DOHH2 (cell line): ENCODE measurements around the gene ZNF581.

Experiments
- H3F3A ChIP-seq: fragments of 200-600 bp; sonication (generic), shearing (Covaris generic); 2 replicates; pipeline ENCODE4 v1.6.0; 2016; ENCODE audit warnings: antibody characterized with exemption, mild to moderate bottlenecking; ENCODE audit not compliant: control insufficient read depth, insufficient read depth
- H3K27ac ChIP-seq: fragments of 200-600 bp; sonication (generic); 2 replicates; pipeline ENCODE4 v1.5.1; 2014; ENCODE audit warnings: low read depth, mild to moderate bottlenecking, low read length, moderate library complexity
- H3K27me3 ChIP-seq: fragments of 200-600 bp; sonication (generic); 2 replicates; pipeline ENCODE4 v1.6.1; 2014; ENCODE audit warnings: mild to moderate bottlenecking, low read length, mixed read lengths; ENCODE audit not compliant: control insufficient read depth
- H3K36me3 ChIP-seq: fragments of 200-600 bp; sonication (generic); 2 replicates; pipeline ENCODE4 v1.6.1; 2014; ENCODE audit warnings: mild to moderate bottlenecking, low read length, moderate library complexity, mixed read lengths; ENCODE audit not compliant: control insufficient read depth
- H3K4me1 ChIP-seq: fragments of 200-600 bp; sonication (generic); 2 replicates; pipeline ENCODE4 v1.6.1; 2014; ENCODE audit warnings: mild to moderate bottlenecking, low read length, mixed read lengths; ENCODE audit not compliant: control insufficient read depth
- H3K4me2 ChIP-seq: fragments of 200-600 bp; sonication (generic); 2 replicates; pipeline ENCODE4 v1.6.0; 2014; ENCODE audit warnings: mild to moderate bottlenecking, low read length, moderate library complexity
- H3K4me3 ChIP-seq: fragments of 200-600 bp; sonication (generic); 2 replicates; pipeline ENCODE4 v1.5.1; 2014; ENCODE audit warnings: mild to moderate bottlenecking, low read length, mixed read lengths
- H3K79me2 ChIP-seq: fragments of 200-600 bp; sonication (generic); 2 replicates; pipeline ENCODE4 v1.6.1; 2014; ENCODE audit warnings: mild to moderate bottlenecking, low read length, mixed read lengths; ENCODE audit not compliant: control insufficient read depth
- H3K9me2 ChIP-seq: fragments of 200-600 bp; sonication (generic); replicated peaks from 2 replicates; pipeline ENCODE4 v1.6.1; 2014; ENCODE audit warnings: mild to moderate bottlenecking, low read length, mixed read lengths; ENCODE audit not compliant: control insufficient read depth
- H3K9me3 ChIP-seq: fragments of 200-600 bp; sonication (generic); 2 replicates; pipeline ENCODE4 v1.6.1; 2014; ENCODE audit warnings: antibody characterized with exemption, low read length, mixed read lengths; ENCODE audit not compliant: control insufficient read depth, insufficient read depth
- H4K20me1 ChIP-seq: fragments of 200-600 bp; sonication (generic); 2 replicates; pipeline ENCODE4 v1.6.0; 2014; ENCODE audit warnings: low read depth, mild to moderate bottlenecking, antibody characterized with exemption, low read length, moderate library complexity; ENCODE audit not compliant: control insufficient read depth, insufficient read depth
- EZH2phosphoT487 ChIP-seq: fragments of 200-600 bp; sonication (generic); IDR thresholded peaks from 2 replicates; pipeline ENCODE4 v1.6.1; 2017; ENCODE audit warnings: borderline replicate concordance, mild to moderate bottlenecking, antibody characterized with exemption, low read length, moderate library complexity, mixed read lengths
- TF ChIP-seq, protein P1 (sequence below): fragments of 200-600 bp; sonication (generic); IDR thresholded peaks from one replicate; pipeline ENCODE4 v1.5.1; 2014; ENCODE audit warnings: antibody characterized with exemption, mild to moderate bottlenecking, low read depth, low read length; ENCODE audit not compliant: poor library complexity, severe bottlenecking

Gene ZNF581

DNA sequence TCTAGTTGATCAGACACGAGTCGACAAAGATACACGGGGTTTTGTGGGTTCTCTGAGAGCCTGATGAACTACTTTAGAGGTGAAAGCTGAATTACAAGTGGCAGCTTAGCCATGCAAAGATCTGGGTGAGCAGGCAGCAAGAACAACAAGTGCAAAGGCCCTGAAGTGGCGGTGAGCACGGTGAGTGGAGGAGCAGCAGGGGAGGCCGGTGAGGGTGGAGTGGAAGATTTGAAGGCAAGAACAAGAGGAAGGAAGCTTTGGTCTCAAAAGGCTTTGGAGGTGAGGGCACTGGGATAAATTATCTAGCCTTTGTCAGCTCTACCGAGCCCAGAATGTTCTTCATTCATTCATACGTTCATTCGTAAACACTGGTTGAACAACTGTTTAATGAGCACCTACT, 36.6 kb upstream of the ZNF581 start:
- no peak for TF ChIP-seq EZH2phosphoT487
- TF ChIP-seq, protein P1, sequence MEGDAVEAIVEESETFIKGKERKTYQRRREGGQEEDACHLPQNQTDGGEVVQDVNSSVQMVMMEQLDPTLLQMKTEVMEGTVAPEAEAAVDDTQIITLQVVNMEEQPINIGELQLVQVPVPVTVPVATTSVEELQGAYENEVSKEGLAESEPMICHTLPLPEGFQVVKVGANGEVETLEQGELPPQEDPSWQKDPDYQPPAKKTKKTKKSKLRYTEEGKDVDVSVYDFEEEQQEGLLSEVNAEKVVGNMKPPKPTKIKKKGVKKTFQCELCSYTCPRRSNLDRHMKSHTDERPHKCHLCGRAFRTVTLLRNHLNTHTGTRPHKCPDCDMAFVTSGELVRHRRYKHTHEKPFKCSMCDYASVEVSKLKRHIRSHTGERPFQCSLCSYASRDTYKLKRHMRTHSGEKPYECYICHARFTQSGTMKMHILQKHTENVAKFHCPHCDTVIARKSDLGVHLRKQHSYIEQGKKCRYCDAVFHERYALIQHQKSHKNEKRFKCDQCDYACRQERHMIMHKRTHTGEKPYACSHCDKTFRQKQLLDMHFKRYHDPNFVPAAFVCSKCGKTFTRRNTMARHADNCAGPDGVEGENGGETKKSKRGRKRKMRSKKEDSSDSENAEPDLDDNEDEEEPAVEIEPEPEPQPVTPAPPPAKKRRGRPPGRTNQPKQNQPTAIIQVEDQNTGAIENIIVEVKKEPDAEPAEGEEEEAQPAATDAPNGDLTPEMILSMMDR: no peak
- H3K36me3 ChIP-seq: peaks cover 44% of the 10 kb centered on the region
- H3F3A ChIP-seq: peaks cover 12% of the 10 kb centered on the region
- H3K4me2 ChIP-seq: peak overlapping the region; percentile 96
- peaks cover 62% of the 10 kb centered on the region for H3K79me2 ChIP-seq
- peak overlapping the region; percentile 95 for H3K4me3 ChIP-seq
- H3K4me1 ChIP-seq: peaks cover 38% of the 10 kb centered on the region
- H3K27ac ChIP-seq: 0 out of 2 replicates have a peak overlapping the region, but pooled peaks have one; percentile 99
- no peaks in the 10 kb centered on the region for H3K9me2 ChIP-seq
- no peaks in the 10 kb centered on the region for H3K9me3 ChIP-seq
- no peaks in the 10 kb centered on the region for H3K27me3 ChIP-seq
- peaks cover 11% of the 10 kb centered on the region; the same call in 1 of the 2 replicates for H4K20me1 ChIP-seq

DNA sequence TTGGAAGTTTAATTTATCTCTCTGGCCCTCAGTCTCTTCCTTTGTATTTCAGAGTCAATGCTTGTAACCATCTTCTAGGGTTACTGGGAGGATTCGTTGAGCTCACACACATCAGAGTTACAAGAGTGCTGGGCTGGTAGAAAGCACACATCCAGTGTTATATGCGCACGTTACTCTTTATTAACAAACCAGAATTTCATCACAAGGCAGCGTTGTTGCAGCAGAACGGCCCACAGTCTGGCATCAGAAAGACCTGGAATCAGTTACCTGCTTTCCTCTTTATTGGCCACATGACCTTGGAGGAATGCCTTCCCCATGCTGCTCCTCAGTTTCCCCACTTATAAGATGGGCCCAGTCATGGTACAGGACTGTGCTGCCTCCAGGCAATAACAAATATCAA, 34.1 kb upstream of the ZNF581 start:
- Histone ChIP-seq H3K9me2 (no peaks in the 10 kb centered on the region), H3F3A (peaks cover 11% of the 10 kb centered on the region), H3K4me3 (no peak overlapping the region), H3K79me2 (peaks cover 76% of the 10 kb centered on the region), H3K27me3 (no peaks in the 10 kb centered on the region), H3K36me3 (peaks cover 44% of the 10 kb centered on the region), H3K4me2 (no peak overlapping the region), H3K4me1 (peaks cover 31% of the 10 kb centered on the region), H3K27ac (no peak overlapping the region), H3K9me3 (no peaks in the 10 kb centered on the region), H4K20me1 (peaks cover 11% of the 10 kb centered on the region; the same call in 1 of the 2 replicates)
- TF ChIP-seq EZH2phosphoT487: no peak

GRCh38 chr19:55611300-55611982, 32.0 kb upstream of the ZNF581 start:
- H3K79me2 ChIP-seq: peaks cover 67% of the 10 kb centered on the region
- peaks cover 11% of the 10 kb centered on the region; the same call in 1 of the 2 replicates for H4K20me1 ChIP-seq
- H3K9me3 ChIP-seq: no peaks in the 10 kb centered on the region
- H3K27ac ChIP-seq: no peak overlapping the region
- TF ChIP-seq, protein P1: no peak
- no peak for TF ChIP-seq EZH2phosphoT487
- no peak overlapping the region for H3K4me2 ChIP-seq
- no peaks in the 10 kb centered on the region for H3F3A ChIP-seq
- H3K9me2 ChIP-seq: no peaks in the 10 kb centered on the region
- H3K4me1 ChIP-seq: peaks cover 18% of the 10 kb centered on the region
- H3K27me3 ChIP-seq: no peaks in the 10 kb centered on the region
- H3K4me3 ChIP-seq: no peak overlapping the region
- H3K36me3 ChIP-seq: peaks cover 47% of the 10 kb centered on the region

DNA sequence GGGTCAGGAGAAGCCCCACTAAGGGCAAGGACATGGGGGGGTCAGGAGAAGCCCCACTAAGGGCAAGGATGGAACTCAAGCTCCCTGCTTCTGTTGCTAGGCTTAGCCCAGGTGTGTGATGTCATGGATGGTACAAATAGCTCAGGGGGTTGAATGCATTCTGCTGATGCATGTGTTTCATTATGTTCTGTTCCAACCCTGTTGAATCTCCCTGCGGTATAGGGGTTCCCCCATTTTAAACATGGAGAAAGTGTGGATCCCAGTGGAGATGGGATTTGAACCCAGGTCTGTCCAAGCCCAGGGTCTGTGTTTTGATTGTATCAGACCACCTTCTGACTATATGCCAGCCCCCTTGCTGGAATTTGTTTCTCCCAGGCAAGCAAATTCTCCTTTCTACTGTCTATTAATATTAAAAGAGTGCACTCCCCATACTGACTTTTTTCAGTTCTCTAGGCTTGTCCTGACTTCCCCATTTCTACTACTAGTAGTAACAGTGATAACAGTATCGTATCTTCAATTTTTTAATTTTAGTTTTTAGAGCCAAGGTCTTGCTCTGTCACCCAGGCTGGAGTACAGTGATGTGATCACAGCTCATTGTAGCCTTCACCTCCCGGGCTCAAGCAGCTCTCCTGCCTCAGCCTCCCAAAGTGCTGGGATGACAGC, 31.3 kb upstream of the ZNF581 start:
- Histone ChIP-seq H3K9me3 (no peaks in the 10 kb centered on the region), H3K79me2 (peaks cover 60% of the 10 kb centered on the region), H3K4me3 (no peak overlapping the region), H4K20me1 (peaks cover 7% of the 10 kb centered on the region; the same call in 1 of the 2 replicates), H3K27ac (no peak overlapping the region), H3K27me3 (no peaks in the 10 kb centered on the region), H3K36me3 (peaks cover 44% of the 10 kb centered on the region), H3K4me1 (peaks cover 11% of the 10 kb centered on the region), H3K4me2 (no peak overlapping the region), H3K9me2 (no peaks in the 10 kb centered on the region), H3F3A (no peaks in the 10 kb centered on the region)
- TF ChIP-seq, protein P1: no peak
- TF ChIP-seq EZH2phosphoT487: no peak
